GM21526 (cell line): ENCODE measurements around the gene MYO1F.
"Not testable (repeated sequence)": the region's sequence is repeated elsewhere in the genome, so short reads cannot be mapped to it uniquely, and the experiment has no call there.

ENCODE experiments used
- ATAC-seq: cut with Tn5 transposase; IDR thresholded peaks from one replicate; pipeline ENCODE4 v1.9.1; 2021; ENCODE audit warnings: moderate library complexity; ENCODE audit not compliant: unreplicated experiment, low FRiP score

MYO1F gene

GRCh38 chr19:8567522-8568172, 9.6 kb downstream of the MYO1F start:
- ATAC-seq = no peak

- no peak for ATAC-seq
These were observed 10.4 kb downstream of the MYO1F start for GRCh38 chr19:8566855-8567254.

- not testable (repeated sequence) for ATAC-seq
These were observed 12.4 kb downstream of the MYO1F start for GRCh38 chr19:8564866-8565265.

GRCh38 chr19:8561075-8561764, 16.0 kb downstream of the MYO1F start:
- no peak for ATAC-seq

- no peak for ATAC-seq
These were observed 18.9 kb downstream of the MYO1F start for GRCh38 chr19:8558325-8558724.

- ATAC-seq = no peak
These were observed 19.5 kb downstream of the MYO1F start for GRCh38 chr19:8557642-8558238.

- ATAC-seq = not testable (repeated sequence)
These were observed 23.5 kb downstream of the MYO1F start for GRCh38 chr19:8553729-8554128.

- ATAC-seq = no peak
These were observed 24.4 kb downstream of the MYO1F start for GRCh38 chr19:8552810-8553209.

GRCh38 chr19:8550070-8550469, 27.2 kb downstream of the MYO1F start:
- no peak for ATAC-seq

GRCh38 chr19:8545743-8546142, 31.5 kb downstream of the MYO1F start:
- ATAC-seq = no peak

GRCh38 chr19:8544168-8544567, 33.1 kb downstream of the MYO1F start:
- no peak for ATAC-seq

GRCh38 chr19:8539621-8540149, 37.6 kb downstream of the MYO1F start:
- ATAC-seq = no peak

GRCh38 chr19:8537099-8537498, 40.1 kb downstream of the MYO1F start:
- ATAC-seq = no peak

GRCh38 chr19:8536282-8536681, 41.0 kb downstream of the MYO1F start:
- no peak for ATAC-seq

GRCh38 chr19:8532225-8532624, 45.0 kb downstream of the MYO1F start:
- no peak for ATAC-seq

- no peak for ATAC-seq
These were observed 45.8 kb downstream of the MYO1F start for GRCh38 chr19:8531470-8531869.

GRCh38 chr19:8530061-8530679, 47.1 kb downstream of the MYO1F start:
- ATAC-seq = no peak

- no peak for ATAC-seq
These were observed 47.8 kb downstream of the MYO1F start for GRCh38 chr19:8529369-8530006.

GRCh38 chr19:8528500-8528899, 48.7 kb downstream of the MYO1F start:
- ATAC-seq = no peak

- ATAC-seq = no peak
These were observed 50.7 kb downstream of the MYO1F start for GRCh38 chr19:8526345-8527091.
